Suprapubic skin (tissue), 4 donors: ENCODE data around the gene PRPSAP2. TPM values are rescaled to one million over a fixed set of nuclear protein-coding genes. Genes with fewer than 3 reads are reported as not detected.

Experiments
- DNase-seq, 2 donors: peaks; one replicate each; pipeline ENCODE4 v3.0.0-alpha.2; 2019; ENCODE audit warnings: low spot score in 2 of 2
- H3K27ac ChIP-seq: fragments of 200-600 bp; sonication (generic); one replicate; pipeline ENCODE4 v1.5.1; 2019
- H3K27me3 ChIP-seq: fragments of 200-600 bp; sonication (generic); one replicate; pipeline ENCODE4 v1.5.1; 2019
- H3K36me3 ChIP-seq: fragments of 200-600 bp; sonication (generic); one replicate; pipeline ENCODE4 v1.5.1; 2019
- H3K4me1 ChIP-seq: fragments of 200-600 bp; sonication (generic); one replicate; pipeline ENCODE4 v1.5.1; 2019
- H3K4me3 ChIP-seq: fragments of 200-600 bp; sonication (generic); one replicate; pipeline ENCODE4 v1.5.1; 2019; ENCODE audit warnings: mild to moderate bottlenecking
- H3K9me3 ChIP-seq: fragments of 200-600 bp; sonication (generic); one replicate; pipeline ENCODE4 v1.5.1; 2019
- EP300 ChIP-seq: sonication (generic); formaldehyde crosslinking; IDR thresholded peaks from one replicate; pipeline ENCODE4 v1.6.1; 2017; ENCODE audit warnings: antibody characterized with exemption
- POLR2A ChIP-seq, 2 donors: fragments of 450-650 bp; IDR thresholded peaks; one replicate each; pipeline ENCODE4 v1.6.1; 2017; ENCODE audit warnings: antibody characterized with exemption in 2 of 2, mild to moderate bottlenecking in 2 of 2, moderate library complexity in 2 of 2
- POLR2AphosphoS5 ChIP-seq, 3 donors: sonication (generic); formaldehyde crosslinking; IDR thresholded peaks; one replicate each; pipeline ENCODE4 v1.6.1; 2017; ENCODE audit warnings: antibody characterized with exemption in 3 of 3
- WGBS: methylation state at CpG from one replicate; pipeline ENCODE4 v1.1.5; 2018; 5-methylcytosine and 5-hydroxymethylcytosine counted together
- total RNA-seq, 4 donors: library from RNA; depleted of rRNA; stranded (reverse); fragments of >200 nt; gene quantifications; one replicate each; pipeline ENCODE4 v1.1.0, GENCODE V29; 2016
- TF ChIP-seq, protein P1 (sequence below), 2 donors: fragments of 200-600 bp in 1 of 2; fragments of 450-650 bp in 1 of 2; sonication (generic) in 1 of 2; IDR thresholded peaks; one replicate each; pipeline ENCODE4 v1.5.1; 2016 to 2019; ENCODE audit warnings: antibody characterized with exemption in 2 of 2, mild to moderate bottlenecking in 1 of 2, moderate library complexity in 1 of 2

The PRPSAP2 gene
- total RNA-seq, 4 donors from 2014 or later: 14.9 to 29.0 (median 22.9) TPM

DNA sequence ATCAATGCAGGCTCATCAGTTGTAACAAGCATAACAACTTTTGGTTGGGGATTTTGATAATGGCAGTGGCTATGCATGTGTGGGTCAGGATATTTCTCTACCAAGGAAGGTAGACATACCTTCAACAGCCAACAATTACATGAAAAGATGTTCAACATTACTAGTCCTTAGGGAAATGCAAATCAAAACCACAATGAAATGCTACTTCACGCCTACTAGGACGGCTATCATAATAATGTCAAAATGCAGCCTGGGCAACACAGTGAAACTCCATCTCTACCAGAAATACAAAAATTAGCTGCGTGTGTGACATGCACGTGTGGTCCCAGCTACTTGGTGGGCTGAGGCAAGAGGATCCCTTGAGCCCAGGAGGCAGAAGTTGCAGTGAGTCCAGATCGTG, 86.7 kb downstream of the PRPSAP2 start:
- Histone ChIP-seq H3K27me3 (peaks cover 16% of the 10 kb centered on the region), H3K4me1 (peaks cover 5% of the 10 kb centered on the region), H3K27ac (no peak overlapping the region), H3K9me3 (no peaks in the 10 kb centered on the region), H3K36me3 (no peaks in the 10 kb centered on the region), H3K4me3 (no peak overlapping the region)
- 77% methylated on average over 5 of the region's 5 CpGs for WGBS
- DNase-seq: peak in 1 of 2 donors; percentile 3
- TF ChIP-seq, protein P1, sequence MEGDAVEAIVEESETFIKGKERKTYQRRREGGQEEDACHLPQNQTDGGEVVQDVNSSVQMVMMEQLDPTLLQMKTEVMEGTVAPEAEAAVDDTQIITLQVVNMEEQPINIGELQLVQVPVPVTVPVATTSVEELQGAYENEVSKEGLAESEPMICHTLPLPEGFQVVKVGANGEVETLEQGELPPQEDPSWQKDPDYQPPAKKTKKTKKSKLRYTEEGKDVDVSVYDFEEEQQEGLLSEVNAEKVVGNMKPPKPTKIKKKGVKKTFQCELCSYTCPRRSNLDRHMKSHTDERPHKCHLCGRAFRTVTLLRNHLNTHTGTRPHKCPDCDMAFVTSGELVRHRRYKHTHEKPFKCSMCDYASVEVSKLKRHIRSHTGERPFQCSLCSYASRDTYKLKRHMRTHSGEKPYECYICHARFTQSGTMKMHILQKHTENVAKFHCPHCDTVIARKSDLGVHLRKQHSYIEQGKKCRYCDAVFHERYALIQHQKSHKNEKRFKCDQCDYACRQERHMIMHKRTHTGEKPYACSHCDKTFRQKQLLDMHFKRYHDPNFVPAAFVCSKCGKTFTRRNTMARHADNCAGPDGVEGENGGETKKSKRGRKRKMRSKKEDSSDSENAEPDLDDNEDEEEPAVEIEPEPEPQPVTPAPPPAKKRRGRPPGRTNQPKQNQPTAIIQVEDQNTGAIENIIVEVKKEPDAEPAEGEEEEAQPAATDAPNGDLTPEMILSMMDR (IDR thresholded peaks at IDR 0.05): no peak

DNA sequence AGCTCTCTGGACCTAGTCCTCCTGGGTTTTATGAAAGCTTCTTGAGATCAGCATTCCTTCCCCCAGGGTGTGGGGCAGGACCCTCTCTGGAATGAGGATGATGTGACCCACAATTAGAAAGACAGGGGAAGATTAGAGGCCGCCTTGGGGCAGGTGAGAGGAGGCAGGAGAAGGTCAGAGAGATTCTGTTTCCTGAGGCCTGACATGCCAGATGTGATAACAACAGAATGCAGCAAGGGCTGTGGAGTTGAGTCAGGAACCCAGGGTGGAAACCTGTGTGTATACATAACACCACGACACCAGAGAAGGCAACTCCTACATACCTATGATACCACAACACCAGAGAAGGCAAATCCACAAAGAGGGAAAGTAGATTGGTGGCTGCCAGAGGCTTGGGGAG, 88.6 kb downstream of the PRPSAP2 start:
- DNase-seq: no peak
- peaks cover 16% of the 10 kb centered on the region for H3K27me3 ChIP-seq
- no peak overlapping the region for H3K4me3 ChIP-seq
- H3K9me3 ChIP-seq: no peaks in the 10 kb centered on the region
- H3K36me3 ChIP-seq: no peaks in the 10 kb centered on the region
- no peak overlapping the region for H3K27ac ChIP-seq
- 67% methylated on average over 2 of the region's 2 CpGs for WGBS
- TF ChIP-seq, protein P1 (IDR thresholded peaks at IDR 0.05): no peak
- TF ChIP-seq POLR2A (IDR thresholded peaks at IDR 0.05) (no peak), EP300 (no peak), POLR2AphosphoS5 (IDR thresholded peaks at IDR 0.05) (no peak)
- H3K4me1 ChIP-seq: peaks cover 14% of the 10 kb centered on the region

DNA sequence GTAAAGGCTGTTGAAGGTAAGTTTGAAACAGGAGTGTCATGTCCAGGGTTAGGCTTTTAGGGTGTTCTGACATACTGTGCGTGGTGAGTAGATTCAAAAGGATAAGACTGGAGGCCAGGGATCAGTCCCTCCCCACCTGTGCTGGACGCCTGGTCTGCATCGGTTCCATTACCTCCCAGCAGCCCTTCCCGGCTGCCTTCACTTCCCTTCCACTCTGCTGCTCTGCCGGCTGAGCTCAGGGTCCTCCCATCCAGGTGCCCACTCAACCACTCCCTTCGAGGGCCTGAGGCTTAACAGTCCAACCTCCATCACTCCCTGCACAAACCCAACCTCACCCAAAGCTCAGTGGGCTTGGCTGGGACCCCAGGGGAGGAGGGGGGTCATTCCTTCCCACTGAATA, 89.9 kb downstream of the PRPSAP2 start:
- no peak for DNase-seq
- TF ChIP-seq POLR2A (IDR thresholded peaks at IDR 0.05) (no peak), POLR2AphosphoS5 (IDR thresholded peaks at IDR 0.05) (no peak), EP300 (no peak)
- TF ChIP-seq, protein P1 (IDR thresholded peaks at IDR 0.05): no peak
- Histone ChIP-seq H3K4me3 (no peak overlapping the region), H3K9me3 (no peaks in the 10 kb centered on the region), H3K4me1 (peaks cover 14% of the 10 kb centered on the region), H3K27me3 (peaks cover 16% of the 10 kb centered on the region), H3K27ac (no peak overlapping the region), H3K36me3 (no peaks in the 10 kb centered on the region)
- WGBS: 71% methylated on average over 6 of the region's 6 CpGs

DNA sequence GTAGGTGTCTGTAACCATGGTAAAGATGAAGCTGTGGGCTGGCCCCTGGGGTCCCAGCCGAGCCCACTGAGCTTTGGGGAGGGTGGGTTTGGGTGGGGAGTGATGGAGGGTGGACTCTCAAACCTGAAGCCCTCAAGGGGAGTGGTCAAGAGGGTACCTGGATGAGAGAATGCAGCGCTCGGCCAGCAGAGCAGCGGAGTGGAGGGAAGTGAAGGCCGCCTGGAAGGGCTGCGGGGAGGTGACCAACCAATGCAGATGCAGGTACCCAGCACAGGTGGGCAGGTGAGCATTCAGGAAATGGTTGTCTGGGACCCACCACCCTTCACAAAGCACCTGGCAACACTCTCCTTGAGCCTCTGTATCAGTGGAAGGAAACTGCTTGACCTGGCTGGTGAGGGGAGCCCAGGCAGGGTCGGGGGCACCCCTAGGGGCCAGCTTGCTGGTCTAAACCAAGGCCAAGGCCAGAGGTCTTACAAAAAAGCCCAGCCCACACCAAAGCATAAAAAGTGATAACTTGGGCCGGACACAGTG, 90.6 kb downstream of the PRPSAP2 start:
- no peak for DNase-seq
- H3K36me3 ChIP-seq: no peaks in the 10 kb centered on the region
- H3K4me1 ChIP-seq: peaks cover 14% of the 10 kb centered on the region
- no peak overlapping the region for H3K27ac ChIP-seq
- TF ChIP-seq POLR2AphosphoS5 (IDR thresholded peaks at IDR 0.05): no peak
- TF ChIP-seq, protein P1 (IDR thresholded peaks at IDR 0.05): no peak
- no peak for TF ChIP-seq POLR2A (IDR thresholded peaks at IDR 0.05)
- TF ChIP-seq EP300: no peak
- 92% methylated on average over 8 of the region's 8 CpGs for WGBS
- no peak overlapping the region for H3K4me3 ChIP-seq
- no peaks in the 10 kb centered on the region for H3K9me3 ChIP-seq
- H3K27me3 ChIP-seq: peaks cover 16% of the 10 kb centered on the region

DNA sequence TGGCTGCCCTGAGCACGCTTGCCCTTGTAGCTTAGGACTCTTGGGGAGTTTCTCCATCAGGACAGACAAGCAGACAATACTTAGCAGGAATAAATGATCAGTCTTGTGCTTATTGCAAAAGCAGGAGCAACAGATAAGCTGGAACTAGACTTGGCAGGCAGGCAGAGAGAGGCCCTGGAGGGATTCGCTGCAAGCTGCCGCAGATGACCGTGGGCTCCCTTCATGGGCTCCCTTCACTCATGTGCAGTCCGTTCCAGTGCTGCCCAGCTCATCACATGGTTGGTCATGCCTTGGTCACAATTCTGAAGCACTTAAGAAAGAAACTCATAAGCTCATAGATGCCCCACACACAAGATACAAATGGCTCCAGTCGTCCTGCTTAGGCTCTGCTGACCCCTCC, 91.6 kb downstream of the PRPSAP2 start:
- Histone ChIP-seq H3K4me3 (no peak overlapping the region), H3K9me3 (no peaks in the 10 kb centered on the region), H3K27ac (no peak overlapping the region), H3K4me1 (peaks cover 14% of the 10 kb centered on the region), H3K36me3 (no peaks in the 10 kb centered on the region), H3K27me3 (peaks cover 16% of the 10 kb centered on the region)
- 63% methylated on average over 6 of the region's 6 CpGs for WGBS
- DNase-seq: no peak
- TF ChIP-seq EP300: no peak
- no peak for TF ChIP-seq POLR2A (IDR thresholded peaks at IDR 0.05)
- no peak for TF ChIP-seq POLR2AphosphoS5 (IDR thresholded peaks at IDR 0.05)
- TF ChIP-seq, protein P1 (IDR thresholded peaks at IDR 0.05): no peak
